Vagina (tissue), 2 donors: ENCODE measurements around the gene TRIP4.

Experiments
- CTCF ChIP-seq, 3 experiments: fragments of 450-650 bp in 2 of 3; fragments of 200-600 bp in 1 of 3; sonication (generic) in 1 of 3; IDR thresholded peaks; one replicate each; pipeline ENCODE4 v1.5.1; 2017 to 2019; ENCODE audit warnings: antibody characterized with exemption in 3 of 3, mild to moderate bottlenecking in 2 of 3, moderate library complexity in 2 of 3
- POLR2A ChIP-seq, 2 donors: fragments of 450-650 bp; IDR thresholded peaks; one replicate each; pipeline ENCODE4 v1.6.1; 2017; ENCODE audit warnings: antibody characterized with exemption in 2 of 2, mild to moderate bottlenecking in 2 of 2, moderate library complexity in 2 of 2
- POLR2AphosphoS5 ChIP-seq, 2 donors: sonication (generic); formaldehyde crosslinking; IDR thresholded peaks; one replicate each; pipeline ENCODE4 v1.9.0; 2017; ENCODE audit warnings: antibody characterized with exemption in 2 of 2, mild to moderate bottlenecking in 2 of 2, low read depth in 1 of 2; ENCODE audit not compliant: insufficient read depth in 1 of 2

GRCh38 chr15:64456634-64457108 lies 69.0 kb downstream of the TRIP4 start:
- no peak for TF ChIP-seq POLR2AphosphoS5 (IDR thresholded peaks at IDR 0.05; ENCODE audit: insufficient read depth in 1 of 2, low read depth in 1 of 2)
- no peak for TF ChIP-seq POLR2A (IDR thresholded peaks at IDR 0.05)
- no peak for TF ChIP-seq CTCF (IDR thresholded peaks at IDR 0.05)
